CD4-positive, alpha-beta T cell treated with Interleukin-4 for 1 hour (primary cell): ENCODE measurements around the gene RUNDC3A.
"Not testable (repeated sequence)": the region's sequence is repeated elsewhere in the genome, so short reads cannot be mapped to it uniquely, and the experiment has no call there.

Experiments
- DNase-seq, 2 donors: peaks; one replicate each; pipeline ENCODE4 v3.0.0-alpha.2; 2020 to 2022

The RUNDC3A gene

DNA sequence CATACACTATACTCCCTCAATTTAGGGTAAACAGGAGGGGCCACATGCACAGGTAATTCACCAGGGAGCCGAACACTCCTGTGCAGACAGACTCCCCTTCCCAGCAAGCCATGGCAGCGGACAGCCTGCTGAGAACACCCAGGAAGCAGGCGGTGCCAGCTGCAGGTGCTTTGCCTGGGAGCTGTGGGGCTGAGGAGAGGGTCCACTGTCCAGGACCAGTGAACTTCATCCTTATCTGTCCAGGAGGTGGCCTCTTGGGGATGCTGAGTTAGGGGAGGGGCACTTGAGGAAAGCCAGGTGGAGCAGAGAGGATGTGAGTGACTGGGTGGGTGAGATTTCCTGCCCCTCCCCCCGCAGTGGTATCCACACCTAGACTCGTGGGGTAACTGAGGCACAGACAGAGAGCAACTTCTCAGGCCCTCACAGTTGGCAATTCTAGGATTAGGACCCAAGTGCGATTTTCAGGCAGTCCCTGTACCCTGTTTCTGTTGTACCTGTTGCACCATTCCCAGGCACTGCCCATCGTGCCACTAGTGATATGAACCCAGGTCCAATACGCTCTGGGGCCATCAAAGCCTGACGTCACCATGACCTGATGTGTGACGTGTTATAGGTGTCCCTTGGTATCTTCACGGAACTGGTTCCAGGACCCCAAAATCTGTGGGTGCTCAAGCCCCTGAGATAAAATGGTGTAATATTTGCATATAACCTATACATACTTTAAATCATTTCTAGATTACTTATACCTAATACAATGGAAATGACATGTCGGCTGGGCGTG lies 37.9 kb downstream of the RUNDC3A start:
- DNase-seq: no peak

DNA sequence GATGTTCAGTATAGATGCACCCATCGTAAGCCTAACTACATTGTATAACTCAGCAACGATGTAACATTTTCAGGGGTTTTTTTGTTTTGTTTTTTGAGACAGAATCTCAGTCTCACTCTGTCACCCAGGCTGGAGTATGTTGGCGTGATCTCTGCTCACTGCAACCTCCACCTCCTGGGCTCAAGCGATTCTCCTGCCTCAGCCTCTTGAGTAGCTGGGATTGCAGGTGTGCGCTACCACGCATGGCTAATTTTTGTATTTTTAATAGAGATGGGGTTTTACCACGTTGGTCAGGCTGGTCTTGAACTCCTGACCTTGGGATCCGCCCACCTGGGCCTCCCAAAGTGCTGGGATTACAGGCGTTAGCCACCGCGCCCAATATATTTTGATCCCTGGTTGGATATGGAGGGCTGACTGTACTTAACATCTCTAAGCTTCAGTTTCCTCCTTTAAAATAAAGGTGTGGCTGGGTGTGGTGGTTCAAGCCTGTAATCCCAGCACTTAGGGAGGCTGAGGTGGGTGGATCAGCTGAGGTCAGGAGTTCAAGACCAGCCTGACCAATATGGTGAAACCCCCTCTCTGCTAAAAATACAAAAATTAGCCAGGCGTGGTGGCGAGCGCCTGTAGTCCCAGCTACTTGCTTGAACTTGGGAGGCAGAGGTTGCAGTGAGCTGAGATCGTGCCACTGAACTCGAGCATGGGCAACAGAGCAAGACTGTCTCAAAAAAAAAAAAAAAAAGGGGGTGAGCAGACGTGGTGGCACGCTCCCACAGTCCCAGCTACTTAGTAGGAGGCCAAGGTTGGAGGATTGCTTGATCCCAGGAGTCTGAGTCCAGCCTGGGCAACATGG lies 39.0 kb downstream of the RUNDC3A start:
- not testable (repeated sequence) for DNase-seq

DNA sequence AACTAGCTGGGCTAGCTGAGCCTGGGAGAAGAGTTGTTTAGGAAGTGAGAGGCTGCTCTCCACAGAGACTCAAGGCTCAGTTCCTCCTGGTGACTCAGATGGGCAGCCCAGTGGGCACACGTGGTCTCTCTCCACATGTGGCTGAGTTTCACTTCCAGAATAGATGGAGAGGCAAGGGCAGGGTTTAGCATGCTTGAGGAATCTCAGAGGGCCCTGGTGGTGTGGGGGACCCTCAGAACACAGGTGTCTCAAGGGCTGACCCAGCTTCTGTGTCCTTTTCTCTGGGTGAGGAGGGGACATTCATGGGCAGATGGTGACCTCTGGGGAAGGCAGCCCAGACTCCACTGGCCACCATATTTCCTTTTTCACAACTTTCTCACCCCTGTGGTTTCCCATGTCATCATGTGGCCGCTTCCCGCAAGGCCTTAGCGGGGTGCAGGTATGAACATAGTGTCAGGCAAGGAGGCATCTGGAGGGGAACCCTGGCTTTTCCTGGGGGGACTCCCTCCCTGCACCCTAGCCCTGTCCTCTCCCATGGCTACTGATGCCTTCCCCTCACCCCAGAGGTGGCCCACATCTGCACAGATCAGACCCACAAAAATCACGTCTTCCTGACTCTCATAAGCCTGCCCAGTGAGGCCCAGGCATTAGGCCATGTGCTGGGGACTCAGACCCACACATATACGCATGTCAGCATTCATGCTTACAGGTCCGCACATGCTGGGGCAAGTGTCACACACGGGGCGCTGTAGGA lies 40.0 kb downstream of the RUNDC3A start:
- DNase-seq: peak; percentile 19 to 76

DNA sequence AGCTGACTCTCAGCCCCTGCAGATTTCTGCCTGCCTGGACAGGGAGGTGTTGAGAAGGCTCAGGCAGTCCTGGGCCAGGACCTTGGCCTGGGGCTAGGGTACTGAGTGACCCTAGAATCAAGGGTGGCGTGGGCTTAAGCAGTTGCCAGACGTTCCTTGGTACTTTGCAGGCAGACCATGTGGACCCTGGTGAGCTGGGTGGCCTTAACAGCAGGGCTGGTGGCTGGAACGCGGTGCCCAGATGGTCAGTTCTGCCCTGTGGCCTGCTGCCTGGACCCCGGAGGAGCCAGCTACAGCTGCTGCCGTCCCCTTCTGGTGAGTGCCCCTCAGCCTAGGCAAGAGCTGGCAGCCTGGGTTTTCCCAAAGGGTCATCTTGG lies 40.6 kb downstream of the RUNDC3A start:
- no peak for DNase-seq

DNA sequence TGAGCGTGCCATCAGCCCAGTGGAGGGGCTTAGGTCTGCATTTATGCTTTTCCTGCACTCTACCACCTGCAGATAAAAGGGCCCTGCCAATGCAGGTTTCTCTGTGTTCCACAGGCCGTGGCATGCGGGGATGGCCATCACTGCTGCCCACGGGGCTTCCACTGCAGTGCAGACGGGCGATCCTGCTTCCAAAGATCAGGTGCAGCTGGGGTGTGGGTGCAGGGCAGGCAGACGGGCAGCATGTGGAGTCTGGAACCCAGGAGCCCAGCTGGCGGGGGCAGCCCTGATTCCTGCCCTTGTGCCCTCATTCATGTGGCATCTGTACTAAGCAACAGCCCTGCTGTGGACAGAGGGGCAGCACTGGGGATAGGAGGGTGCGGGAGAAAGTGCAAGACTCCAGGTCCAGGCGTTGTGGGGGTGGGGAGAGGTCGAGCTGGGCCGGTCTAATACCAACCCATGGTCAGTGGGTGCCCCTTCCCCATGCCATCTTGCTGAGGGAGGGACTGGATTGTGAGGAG lies 41.2 kb downstream of the RUNDC3A start:
- DNase-seq: no peak

DNA sequence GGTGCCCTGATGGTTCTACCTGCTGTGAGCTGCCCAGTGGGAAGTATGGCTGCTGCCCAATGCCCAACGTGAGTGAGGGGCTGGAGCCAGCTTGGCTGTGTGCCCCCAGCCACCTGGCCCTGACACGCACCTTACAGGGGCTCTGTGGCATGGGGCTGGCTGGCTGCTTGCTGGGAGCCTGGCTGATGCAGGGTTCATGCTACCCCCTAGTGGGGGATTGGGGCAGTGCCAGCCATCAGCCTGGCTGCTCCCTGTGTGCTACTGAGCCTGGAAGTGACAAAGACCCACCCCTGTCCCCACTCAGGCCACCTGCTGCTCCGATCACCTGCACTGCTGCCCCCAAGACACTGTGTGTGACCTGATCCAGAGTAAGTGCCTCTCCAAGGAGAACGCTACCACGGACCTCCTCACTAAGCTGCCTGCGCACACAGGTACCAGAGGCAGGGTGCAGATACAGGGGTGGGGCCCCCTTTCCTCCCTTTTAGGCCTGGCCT lies 42.4 kb downstream of the RUNDC3A start:
- DNase-seq: peak; percentile 77 to 78

DNA sequence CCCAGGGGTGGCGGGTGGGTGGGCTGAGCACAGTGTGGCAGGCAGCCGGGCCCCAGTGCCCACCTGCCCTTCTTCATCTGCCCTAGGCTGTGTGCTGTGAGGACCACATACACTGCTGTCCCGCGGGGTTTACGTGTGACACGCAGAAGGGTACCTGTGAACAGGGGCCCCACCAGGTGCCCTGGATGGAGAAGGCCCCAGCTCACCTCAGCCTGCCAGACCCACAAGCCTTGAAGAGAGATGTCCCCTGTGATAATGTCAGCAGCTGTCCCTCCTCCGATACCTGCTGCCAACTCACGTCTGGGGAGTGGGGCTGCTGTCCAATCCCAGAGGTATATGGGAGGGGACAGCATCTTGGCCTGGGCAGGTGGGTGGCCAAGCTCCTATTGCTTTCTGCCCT lies 43.1 kb downstream of the RUNDC3A start:
- DNase-seq: no peak

DNA sequence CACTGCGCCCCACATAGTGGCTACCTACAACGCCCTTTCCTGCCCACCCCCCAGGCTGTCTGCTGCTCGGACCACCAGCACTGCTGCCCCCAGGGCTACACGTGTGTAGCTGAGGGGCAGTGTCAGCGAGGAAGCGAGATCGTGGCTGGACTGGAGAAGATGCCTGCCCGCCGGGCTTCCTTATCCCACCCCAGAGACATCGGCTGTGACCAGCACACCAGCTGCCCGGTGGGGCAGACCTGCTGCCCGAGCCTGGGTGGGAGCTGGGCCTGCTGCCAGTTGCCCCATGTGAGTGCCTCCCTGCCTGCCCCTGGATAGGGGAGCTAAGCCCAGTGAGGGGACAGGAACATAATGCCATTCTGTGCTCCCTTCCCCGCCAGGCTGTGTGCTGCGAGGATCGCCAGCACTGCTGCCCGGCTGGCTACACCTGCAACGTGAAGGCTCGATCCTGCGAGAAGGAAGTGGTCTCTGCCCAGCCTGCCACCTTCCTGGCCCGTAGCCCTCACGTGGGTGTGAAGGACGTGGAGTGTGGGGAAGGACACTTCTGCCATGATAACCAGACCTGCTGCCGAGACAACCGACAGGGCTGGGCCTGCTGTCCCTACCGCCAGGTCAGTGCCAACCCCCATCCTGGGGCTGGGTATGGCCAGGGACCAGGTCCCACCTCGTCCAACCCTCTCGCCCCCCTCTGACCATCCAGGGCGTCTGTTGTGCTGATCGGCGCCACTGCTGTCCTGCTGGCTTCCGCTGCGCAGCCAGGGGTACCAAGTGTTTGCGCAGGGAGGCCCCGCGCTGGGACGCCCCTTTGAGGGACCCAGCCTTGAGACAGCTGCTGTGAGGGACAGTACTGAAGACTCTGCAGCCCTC lies 43.8 kb downstream of the RUNDC3A start:
- DNase-seq: no peak

DNA sequence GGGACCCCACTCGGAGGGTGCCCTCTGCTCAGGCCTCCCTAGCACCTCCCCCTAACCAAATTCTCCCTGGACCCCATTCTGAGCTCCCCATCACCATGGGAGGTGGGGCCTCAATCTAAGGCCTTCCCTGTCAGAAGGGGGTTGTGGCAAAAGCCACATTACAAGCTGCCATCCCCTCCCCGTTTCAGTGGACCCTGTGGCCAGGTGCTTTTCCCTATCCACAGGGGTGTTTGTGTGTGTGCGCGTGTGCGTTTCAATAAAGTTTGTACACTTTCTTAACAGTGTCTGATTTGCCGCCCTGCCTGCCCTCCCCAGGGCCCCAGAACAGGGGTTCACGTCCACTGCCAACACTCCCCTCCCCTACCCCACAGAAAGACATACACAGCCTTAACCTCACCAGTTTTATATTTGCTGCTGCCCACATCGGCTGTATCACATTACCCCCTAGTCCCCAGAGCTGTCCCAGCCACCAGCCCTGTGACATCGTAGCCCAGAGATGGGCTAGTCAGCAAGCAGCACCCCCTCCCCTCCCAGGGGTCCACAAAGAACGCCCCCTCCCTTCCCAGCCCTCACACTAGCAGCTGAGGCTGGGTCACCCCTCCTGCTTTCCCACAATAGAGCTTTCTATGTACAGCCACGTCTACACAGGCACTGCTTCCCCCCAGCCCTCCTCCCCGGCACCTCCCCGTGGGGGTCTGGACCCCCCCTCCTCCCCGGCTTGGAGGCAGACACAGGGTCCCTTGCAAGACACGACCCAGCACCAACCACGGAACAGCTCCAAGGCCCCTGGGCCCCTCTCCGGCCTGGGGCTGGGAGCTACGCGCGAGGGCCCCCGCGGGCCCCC lies 44.6 kb downstream of the RUNDC3A start:
- DNase-seq: no peak

DNA sequence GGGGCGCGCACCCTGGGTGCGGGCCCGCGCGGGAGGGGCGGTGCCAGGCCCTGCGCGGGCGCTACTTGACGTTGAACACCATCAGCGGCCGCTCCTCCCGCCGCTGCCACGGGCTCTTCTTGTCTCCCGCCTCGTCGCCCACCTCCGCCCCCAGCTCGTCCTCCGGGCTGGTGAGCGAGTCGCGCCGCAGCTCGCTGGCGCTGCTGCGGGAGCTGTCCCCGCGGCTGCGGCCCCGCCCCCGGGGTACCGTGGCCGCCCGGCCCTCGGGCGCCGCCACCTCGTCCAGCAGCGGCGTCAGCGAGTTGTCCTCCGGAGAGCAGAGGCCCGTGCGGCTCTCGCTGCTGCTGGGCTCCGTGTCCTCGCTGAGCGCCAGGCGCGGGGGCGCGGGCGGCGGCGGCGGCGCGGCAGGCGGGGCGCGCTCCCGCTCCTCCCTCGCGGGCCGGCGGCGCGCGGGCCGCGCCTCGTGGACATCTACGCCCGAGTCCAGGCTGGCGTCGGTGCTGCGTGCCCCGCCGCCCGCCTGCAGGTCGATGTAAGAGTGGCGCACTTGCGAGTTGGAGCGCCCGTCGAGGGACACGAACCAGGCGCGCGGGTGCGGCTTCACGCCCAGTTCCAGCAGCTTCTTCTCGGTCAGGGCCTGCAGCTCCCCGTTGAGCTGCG lies 45.4 kb downstream of the RUNDC3A start:
- DNase-seq: no peak

DNA sequence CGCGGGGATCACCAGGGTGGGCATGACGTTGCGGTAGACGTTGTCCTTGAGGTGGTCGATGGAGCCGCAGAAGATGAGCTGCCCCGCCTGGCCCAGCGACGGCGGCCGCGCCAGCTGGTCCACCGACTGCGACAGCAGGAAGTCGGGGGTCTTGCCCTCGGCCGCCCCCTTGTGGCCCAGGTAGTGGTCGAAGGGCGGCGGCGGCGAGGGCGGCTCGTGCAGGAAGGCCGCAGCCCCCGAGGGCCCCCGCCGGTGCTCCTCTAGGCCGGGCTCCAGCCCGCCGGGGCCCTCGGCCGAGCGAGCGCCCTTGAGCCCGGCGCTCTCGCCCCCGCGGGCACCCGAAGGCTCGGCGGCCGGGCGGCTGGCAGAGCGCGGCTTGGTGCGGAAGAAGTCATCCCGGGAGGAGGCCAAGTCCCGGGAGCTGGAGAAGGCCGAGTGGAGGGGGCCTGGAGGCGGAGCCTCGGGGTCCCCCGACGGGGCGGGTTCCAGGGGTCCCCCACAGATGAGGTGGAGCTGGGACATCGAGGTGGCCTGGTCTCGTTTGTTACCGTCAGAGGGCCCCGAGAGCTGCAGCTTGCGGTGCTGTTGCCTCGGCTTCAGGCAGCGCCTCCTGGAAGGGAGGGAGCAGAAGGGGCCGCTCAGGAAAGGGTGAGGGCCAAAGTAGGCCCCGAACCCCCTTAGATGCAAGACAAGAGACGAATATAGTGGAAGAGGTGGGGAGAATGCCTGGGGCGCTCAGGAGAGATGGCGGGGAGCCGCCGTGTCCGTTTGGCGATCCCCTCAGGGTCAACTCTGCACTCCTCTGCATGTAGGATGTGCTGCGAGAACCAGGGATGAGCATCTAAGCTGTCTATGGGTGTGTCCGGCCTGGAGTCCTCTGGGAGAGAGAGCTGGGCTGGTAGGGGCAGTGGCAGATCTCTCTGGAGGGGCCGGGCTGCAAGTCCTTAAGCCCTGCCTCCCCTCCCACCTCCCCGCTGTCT lies 46.5 kb downstream of the RUNDC3A start:
- peak; percentile 43 to 57 for DNase-seq

DNA sequence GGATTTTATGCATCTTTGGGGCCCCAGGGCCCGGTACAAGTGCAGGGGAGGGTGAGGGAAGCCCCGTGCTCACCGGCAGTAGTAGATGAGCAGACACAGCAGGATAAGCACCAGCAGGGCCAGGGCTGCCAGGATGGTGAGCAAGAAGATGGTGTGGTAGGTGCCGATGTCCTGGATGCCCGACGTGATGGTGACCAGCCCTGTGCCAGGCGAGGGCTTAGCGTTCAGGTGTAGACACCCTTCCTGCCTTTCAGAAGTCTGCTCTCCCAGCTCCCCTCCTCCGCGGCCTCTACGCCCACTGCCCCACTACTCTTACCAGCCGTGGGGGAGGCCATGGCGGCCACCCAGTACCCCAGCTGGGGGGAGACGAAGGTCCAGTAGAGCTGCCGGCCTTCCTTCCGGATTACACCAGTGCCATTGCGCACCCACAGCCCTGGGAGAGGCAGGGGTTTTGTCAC lies 47.3 kb downstream of the RUNDC3A start:
- no peak for DNase-seq

DNA sequence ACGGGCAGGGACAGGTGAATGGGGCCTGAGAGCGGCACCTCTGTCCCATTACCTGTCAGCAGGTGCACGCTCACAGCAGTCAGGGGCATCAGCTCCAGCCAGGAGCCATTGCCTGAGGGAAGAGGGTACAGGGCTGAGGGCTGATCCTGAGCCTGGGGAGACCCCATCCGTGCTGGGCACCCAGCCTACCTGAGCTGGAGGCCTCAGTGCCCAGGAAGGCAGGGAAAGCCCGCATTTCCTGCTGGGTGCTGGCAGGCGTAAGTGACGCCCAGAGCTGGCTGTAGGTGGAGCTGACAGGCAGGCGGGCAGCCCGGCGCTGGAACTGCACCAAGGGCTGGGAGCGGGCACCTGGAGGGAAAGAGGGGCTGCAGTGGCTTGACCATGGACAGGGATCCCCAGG lies 47.8 kb downstream of the RUNDC3A start:
- no peak for DNase-seq

DNA sequence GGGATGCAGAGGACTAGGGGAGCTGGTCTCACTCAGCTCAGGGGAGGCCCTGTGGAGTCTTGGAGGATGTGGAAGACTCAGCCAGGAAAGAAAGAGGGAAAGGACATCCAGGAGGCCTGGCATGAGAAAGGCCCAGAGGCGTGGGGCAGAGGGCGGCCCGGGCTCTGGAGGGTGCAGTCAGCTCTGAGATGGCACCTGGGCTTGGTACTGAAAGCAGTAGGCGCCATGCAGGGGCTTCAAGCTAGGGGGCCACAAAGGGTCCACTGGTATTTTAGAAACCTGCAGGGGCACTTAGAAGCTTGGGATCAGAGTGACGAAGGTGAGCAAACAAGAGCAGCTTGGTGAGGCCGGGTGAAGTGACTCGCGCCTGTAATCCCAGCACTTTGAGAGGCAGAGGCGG lies 49.7 kb downstream of the RUNDC3A start:
- DNase-seq: no peak

DNA sequence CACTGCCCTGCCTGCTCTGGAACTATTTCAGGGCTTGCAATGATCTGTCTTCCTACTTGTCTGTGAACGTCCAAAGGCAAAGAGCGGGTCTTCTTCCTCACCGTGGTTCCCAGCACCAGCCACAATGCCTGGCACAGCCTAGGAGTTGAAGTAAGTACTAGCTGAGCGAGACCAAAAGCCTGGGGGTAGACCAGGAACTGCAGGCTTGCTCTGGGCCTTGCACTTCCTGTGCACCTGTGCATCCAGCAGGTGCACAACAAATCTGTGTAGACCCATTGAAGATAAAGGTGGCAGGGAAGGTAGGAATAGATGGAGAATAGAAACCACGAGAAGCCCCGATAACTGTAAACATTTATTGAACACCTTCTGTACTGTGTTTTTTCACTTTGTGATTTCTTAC lies 50.6 kb downstream of the RUNDC3A start:
- no peak for DNase-seq

DNA sequence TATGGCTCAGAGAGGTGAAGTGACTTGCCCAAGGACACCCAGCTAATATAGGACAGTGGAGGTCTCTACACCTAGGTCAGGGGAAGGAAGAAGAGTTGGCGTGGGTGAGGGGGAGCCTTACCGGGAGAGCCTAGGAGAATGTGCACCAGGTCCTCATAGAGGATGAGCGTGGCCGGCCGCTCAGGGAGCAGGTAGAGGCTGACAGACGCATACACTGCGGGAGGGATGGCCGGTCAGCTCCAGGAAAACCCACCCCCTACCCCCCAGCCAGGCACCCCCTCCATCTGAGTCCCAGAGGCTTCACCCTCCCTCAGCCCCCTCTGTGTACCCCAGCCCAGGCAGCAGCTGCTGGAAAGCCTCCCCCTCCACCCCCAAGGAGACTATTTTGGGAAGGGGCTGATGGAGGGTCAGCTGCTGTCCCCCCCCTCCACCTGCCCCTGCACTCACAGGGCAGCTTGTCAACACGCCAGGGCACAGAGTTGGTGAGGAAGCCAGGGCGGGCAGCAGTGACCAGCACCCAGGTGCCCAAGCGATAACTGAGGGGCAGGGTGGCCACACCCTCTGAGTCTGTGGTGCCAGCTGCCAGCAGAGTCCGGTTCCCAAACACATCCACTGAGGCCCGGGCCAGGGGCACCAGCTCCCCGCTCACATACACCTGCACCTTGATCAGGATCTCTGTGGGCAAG lies 51.2 kb downstream of the RUNDC3A start:
- DNase-seq: no peak

DNA sequence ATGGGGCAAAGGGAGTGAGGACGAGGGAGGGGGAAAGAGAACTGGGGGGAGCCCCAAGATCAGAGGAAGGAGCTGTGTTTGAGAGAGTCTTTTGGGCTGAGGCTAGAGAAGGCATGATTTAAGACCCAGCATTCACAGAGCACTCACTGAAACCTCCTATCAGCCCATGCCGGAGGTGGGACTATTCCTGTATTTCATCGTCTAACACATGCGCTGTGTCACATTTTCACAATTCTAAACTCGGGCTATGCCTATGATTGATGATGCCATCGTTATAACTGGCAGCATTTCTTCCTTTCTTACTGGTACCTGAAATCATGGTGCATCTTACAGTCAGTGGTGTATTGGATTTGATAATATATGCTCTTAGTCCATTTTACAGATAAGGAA lies 51.7 kb downstream of the RUNDC3A start:
- no peak for DNase-seq

DNA sequence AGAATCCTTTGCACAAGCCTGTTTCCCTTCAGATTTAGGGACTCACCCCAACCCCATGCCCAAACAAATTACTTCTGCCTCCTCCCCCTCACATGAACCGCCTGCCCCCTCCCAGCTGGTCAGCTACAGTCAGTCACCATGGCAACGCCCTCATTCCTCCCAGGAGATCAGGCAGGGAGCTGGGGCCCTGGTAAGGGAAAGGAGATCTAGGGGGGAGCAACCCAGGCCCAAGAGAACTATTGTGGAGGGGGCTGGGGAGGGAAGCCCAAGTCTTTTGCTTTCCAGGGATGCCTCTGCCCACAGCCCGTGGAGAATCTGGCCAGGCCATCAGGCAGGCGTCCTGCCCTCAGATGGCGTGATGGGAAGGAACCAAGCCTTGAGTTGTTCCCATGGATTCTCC lies 52.4 kb downstream of the RUNDC3A start:
- DNase-seq: no peak
